Activated naive CD8-positive, alpha-beta T cell treated with anti-CD3 and anti-CD28 coated beads, Interleukin-2, amount 50 U/mL, for 24 hours (primary cell): ENCODE data around the gene ARHGAP24.

Experiments
- ATAC-seq: fragments of 150-1000 bp; cut with Tn5 transposase; one replicate; pipeline ENCODE4 v1.10.0; 2021
- DNase-seq: peaks from one replicate; pipeline ENCODE4 v3.0.0; 2021
- H3K27ac Mint-ChIP-seq: one replicate; pipeline ENCODE4 v1.8.0; 2021; ENCODE audit warnings: mild to moderate bottlenecking, mixed read lengths
- H3K27me3 Mint-ChIP-seq: one replicate; pipeline ENCODE4 v1.8.0; 2021; ENCODE audit warnings: mixed read lengths
- H3K36me3 Mint-ChIP-seq: one replicate; pipeline ENCODE4 v1.8.0; 2021; ENCODE audit warnings: low read depth, mixed read lengths
- H3K4me1 Mint-ChIP-seq: one replicate; pipeline ENCODE4 v1.8.0; 2021; ENCODE audit warnings: mixed read lengths
- H3K4me3 Mint-ChIP-seq: one replicate; pipeline ENCODE4 v1.8.0; 2021; ENCODE audit warnings: mild to moderate bottlenecking, moderate library complexity, mixed read lengths
- H3K9me3 Mint-ChIP-seq: one replicate; pipeline ENCODE4 v1.8.0; 2021; ENCODE audit warnings: mixed read lengths

The ARHGAP24 gene

DNA sequence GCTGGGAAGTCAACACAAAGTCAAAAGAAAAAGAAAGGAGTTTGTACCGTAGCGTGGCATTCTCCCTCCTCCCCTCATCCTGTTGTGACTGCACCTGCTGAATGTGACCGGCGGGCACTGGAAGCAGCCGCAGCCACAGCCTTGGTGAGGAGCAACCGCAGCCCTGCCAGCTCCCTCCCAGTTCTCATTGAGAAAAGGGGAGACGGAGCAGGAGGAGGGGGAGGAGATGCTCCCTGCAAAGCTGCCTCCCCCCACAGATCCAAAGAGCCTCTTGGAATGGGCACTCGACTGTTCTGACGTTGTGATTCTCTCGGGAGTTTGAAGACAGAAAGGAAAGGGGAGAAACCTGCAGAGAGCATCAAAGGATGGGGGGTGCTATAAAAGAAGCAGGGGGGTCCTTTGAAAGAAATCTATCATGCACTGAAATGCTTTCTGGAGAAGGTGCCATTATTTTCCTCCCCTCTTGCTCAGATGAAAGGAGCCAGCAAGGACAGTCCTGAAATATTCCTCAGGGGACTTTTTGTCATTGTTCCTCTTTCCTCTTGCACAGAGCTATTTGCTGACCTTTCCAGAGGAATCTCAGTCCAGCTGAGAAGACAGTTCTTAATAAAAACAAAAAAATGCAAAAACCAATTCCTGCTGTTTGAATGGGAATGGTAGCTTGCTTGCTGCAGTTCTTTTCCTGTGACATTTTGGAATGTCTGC lies 455.2 kb downstream of the ARHGAP24 start:
- ATAC-seq (peak; percentile 33), DNase-seq (no peak)
- no peaks in the 10 kb centered on the region for H3K9me3 Mint-ChIP-seq
- H3K4me1 Mint-ChIP-seq, result peaks cover 12% of the 10 kb centered on the region
- no peaks in the 10 kb centered on the region for H3K36me3 Mint-ChIP-seq
- H3K27me3 Mint-ChIP-seq, result peaks cover 1% of the 10 kb centered on the region
- H3K27ac Mint-ChIP-seq, result no peak overlapping the region
- no peak overlapping the region for H3K4me3 Mint-ChIP-seq

DNA sequence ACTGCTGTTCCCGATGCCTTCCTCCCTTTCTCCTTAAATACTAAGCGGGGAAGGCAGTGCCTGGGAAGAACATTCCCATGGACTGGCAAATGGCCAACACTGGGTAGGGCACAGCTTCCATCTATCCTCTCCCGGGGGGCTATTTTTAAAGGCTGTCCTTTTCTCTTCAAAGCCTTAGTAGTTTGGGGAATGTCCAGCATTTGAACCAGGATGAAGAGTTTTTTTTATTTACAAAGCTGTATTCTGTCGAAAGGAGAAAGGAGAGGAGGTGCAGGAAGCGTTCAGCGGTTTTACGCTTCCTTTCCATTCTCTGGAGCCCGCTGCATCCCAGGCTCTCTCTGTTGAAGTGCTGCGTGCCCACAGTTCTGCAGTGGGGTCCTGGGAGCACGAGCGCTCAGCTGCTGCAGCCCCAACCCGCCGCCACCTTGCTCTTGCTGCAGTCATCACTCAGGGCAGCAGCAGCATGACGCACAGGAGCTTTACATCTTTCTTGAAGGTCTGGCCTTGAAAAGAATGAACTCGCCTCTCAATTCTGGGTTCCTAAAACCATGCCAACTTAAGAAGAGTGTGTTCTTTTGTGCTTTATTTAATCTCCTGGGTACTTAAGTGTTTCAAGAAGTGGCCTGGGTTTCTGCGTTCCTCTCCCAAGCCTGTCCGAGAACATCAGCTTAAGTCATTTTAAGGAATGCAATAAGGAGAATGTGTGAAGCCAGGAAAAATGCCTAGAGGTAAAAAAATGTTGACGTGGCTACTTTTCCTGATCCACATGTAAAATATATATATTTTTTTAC lies 457.7 kb downstream of the ARHGAP24 start:
- ATAC-seq (no peak), DNase-seq (no peak)
- Mint-ChIP-seq H3K4me3 (no peak overlapping the region), H3K9me3 (no peaks in the 10 kb centered on the region), H3K27ac (no peak overlapping the region), H3K27me3 (peaks cover 1% of the 10 kb centered on the region), H3K4me1 (peaks cover 12% of the 10 kb centered on the region), H3K36me3 (no peaks in the 10 kb centered on the region)

DNA sequence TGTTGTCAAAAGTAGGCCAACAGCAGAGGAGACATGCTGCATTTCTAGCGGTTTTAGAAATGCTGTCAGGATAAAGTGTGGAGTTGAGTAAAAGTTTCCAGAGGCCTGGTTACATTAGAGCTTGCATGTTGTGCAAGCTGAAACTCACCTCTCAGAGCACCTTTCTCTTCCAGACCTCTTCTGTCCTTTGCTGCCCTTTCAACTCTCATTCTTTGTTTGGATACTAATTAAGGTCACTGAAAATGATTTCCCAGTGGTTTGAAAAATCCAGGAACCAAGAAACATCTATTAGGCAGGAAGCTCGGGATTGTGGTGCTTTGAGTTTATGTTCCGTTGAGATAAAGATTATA lies 458.3 kb downstream of the ARHGAP24 start:
- no peak overlapping the region for H3K4me3 Mint-ChIP-seq
- H3K9me3 Mint-ChIP-seq, result no peaks in the 10 kb centered on the region
- no peaks in the 10 kb centered on the region for H3K36me3 Mint-ChIP-seq
- peaks cover 12% of the 10 kb centered on the region for H3K4me1 Mint-ChIP-seq
- ATAC-seq (no peak), DNase-seq (no peak)
- no peaks in the 10 kb centered on the region for H3K27me3 Mint-ChIP-seq
- no peak overlapping the region for H3K27ac Mint-ChIP-seq

DNA sequence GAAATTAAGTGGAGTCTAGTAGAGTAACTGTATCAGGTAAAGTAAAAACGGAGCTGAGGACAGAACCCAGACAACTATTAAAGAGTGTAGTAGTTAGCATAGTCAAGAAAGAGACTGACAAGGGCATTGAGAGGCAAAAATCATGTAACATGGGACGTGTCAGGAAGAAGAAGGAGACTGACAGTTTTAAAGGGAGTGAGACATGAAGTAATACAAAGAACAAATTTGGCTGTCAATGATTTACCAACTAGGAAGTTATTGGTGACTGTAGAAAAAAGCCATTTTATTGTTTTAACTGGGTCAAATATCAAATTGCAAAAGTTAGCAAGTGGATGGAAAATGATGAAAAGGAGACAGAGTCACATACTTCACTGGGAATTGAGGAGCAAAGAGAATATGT lies 462.6 kb downstream of the ARHGAP24 start:
- no peak overlapping the region for H3K4me3 Mint-ChIP-seq
- H3K9me3 Mint-ChIP-seq, result no peaks in the 10 kb centered on the region
- H3K27ac Mint-ChIP-seq, result no peak overlapping the region
- no peaks in the 10 kb centered on the region for H3K4me1 Mint-ChIP-seq
- no peak for DNase-seq
- H3K27me3 Mint-ChIP-seq, result no peaks in the 10 kb centered on the region
- no peaks in the 10 kb centered on the region for H3K36me3 Mint-ChIP-seq
- ATAC-seq, result no peak

DNA sequence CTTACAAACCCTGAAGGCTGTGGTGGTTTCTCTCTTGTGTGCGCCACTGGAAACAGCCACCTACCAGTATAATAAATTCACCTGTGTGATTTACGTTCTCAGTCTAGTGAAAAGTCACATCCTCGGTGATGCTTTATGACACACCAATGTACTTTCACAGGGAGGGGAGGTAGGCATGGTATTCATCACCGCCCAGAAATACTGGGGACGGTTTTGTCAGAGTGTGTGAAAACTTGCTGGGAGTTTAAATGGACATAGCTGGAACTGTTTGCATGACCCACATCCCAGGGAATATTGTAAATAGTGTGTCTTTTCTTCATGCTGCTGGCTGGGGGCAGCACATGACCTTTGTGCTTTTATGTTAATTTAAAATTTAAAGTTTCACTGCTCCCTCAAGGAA lies 463.1 kb downstream of the ARHGAP24 start:
- DNase-seq, result no peak
- Mint-ChIP-seq H3K27ac (no peak overlapping the region), H3K27me3 (no peaks in the 10 kb centered on the region), H3K4me3 (no peak overlapping the region), H3K4me1 (no peaks in the 10 kb centered on the region), H3K36me3 (no peaks in the 10 kb centered on the region), H3K9me3 (no peaks in the 10 kb centered on the region)
- no peak for ATAC-seq

DNA sequence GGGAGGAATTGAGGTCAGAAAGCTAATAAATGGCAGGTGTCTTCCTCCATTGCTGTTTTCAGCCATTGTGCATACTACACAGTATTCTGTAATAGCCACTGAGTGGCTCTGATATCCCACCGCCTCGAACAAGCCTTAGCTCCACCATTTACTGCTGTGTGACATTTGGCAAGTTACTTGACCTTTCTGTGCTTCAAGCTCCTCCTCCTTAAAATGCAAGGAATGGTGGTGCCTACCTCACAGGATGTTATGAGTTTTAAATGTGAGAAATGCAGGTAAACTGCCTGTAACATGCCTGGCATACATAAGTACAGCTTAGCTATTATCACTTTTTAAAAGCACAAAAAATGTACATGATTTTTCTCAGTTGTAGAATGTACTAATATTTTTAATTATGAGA lies 464.0 kb downstream of the ARHGAP24 start:
- no peaks in the 10 kb centered on the region for H3K4me1 Mint-ChIP-seq
- ATAC-seq (no peak), DNase-seq (no peak)
- no peaks in the 10 kb centered on the region for H3K9me3 Mint-ChIP-seq
- H3K27ac Mint-ChIP-seq, result no peak overlapping the region
- H3K27me3 Mint-ChIP-seq, result no peaks in the 10 kb centered on the region
- no peaks in the 10 kb centered on the region for H3K36me3 Mint-ChIP-seq
- H3K4me3 Mint-ChIP-seq, result no peak overlapping the region

DNA sequence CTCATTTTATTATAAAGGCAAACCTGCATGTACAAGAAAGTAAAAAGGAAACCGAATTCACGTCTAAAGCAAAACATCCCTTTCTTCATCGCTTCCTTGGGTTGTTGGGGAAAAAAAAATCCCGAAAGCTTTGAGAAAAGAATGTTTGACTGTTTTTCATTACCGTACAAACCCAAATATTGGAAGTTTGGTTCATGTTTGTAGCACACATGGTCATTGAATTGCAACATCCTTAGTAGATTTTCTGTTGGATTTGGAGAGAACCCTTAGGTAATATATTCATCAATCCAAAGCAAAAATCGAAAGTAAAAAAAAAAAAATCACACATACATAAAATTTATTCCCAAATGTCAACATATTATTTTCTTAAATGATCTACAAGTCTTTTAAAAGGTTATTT lies 464.6 kb downstream of the ARHGAP24 start:
- Mint-ChIP-seq H3K27ac (no peak overlapping the region), H3K4me1 (no peaks in the 10 kb centered on the region), H3K36me3 (no peaks in the 10 kb centered on the region), H3K4me3 (no peak overlapping the region), H3K9me3 (no peaks in the 10 kb centered on the region), H3K27me3 (no peaks in the 10 kb centered on the region)
- ATAC-seq, result no peak
- DNase-seq, result no peak

DNA sequence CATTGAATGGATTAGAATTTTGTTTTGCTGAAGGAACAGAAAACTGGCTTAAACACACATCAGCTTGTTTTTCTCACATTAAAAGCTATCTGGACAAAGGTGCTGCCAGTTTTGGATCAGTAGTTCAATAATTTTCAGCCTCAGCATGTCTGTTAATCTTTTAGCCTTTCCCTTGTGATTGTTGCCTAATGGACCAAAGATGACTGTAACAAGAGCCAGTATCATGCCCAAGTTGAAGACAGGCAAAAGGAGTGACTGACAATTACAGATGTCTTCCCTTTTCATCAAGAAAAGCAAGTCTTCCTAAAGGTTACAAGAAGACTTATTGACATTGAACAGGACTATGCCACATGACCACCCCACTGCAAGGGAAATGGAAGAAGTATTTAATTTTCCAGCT lies 465.2 kb downstream of the ARHGAP24 start:
- Mint-ChIP-seq H3K36me3 (no peaks in the 10 kb centered on the region), H3K27ac (no peak overlapping the region), H3K4me1 (no peaks in the 10 kb centered on the region), H3K4me3 (no peak overlapping the region), H3K9me3 (no peaks in the 10 kb centered on the region), H3K27me3 (no peaks in the 10 kb centered on the region)
- ATAC-seq, result no peak
- no peak for DNase-seq

DNA sequence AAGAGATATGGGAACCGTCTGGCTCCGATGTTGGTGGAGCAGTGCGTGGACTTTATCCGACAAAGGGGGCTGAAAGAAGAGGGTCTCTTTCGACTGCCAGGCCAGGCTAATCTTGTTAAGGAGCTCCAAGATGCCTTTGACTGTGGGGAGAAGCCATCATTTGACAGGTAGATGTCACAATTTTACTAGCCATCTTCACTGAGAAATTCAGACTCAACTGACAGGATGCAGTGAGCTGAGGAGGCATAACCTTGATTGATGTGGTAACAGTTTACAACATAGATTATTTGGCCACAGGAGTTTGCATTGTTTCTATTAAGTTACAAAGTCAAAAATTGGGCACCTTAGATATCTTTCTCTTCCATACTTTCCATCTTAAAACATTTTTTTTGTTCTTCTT lies 467.2 kb downstream of the ARHGAP24 start:
- ATAC-seq, result no peak
- H3K27ac Mint-ChIP-seq, result no peak overlapping the region
- no peaks in the 10 kb centered on the region for H3K4me1 Mint-ChIP-seq
- no peaks in the 10 kb centered on the region for H3K27me3 Mint-ChIP-seq
- no peaks in the 10 kb centered on the region for H3K9me3 Mint-ChIP-seq
- H3K4me3 Mint-ChIP-seq, result no peak overlapping the region
- H3K36me3 Mint-ChIP-seq, result no peaks in the 10 kb centered on the region
- DNase-seq, result no peak

DNA sequence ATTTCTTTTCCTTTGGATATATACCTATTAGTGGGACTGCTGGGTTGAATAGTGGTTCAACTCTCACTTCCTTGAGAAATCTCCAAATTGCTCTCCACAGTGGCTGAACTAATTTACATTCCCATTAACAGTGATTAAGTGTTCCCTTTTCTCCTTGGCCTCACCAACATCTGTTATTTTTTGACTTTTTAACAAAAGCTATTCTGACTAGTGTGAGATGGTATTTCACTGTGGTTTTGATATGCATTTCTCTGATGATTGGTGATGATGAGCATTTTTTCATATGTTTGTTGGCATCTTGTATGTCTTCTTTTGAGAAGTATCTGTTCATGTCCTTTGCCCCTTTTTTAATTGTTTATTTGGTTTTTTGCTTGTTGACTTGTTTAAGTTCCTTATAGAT lies 471.9 kb downstream of the ARHGAP24 start:
- Mint-ChIP-seq H3K36me3 (no peaks in the 10 kb centered on the region), H3K27me3 (no peaks in the 10 kb centered on the region), H3K4me1 (no peaks in the 10 kb centered on the region), H3K4me3 (no peak overlapping the region), H3K27ac (no peak overlapping the region), H3K9me3 (no peaks in the 10 kb centered on the region)
- ATAC-seq, result no peak
- DNase-seq, result no peak

DNA sequence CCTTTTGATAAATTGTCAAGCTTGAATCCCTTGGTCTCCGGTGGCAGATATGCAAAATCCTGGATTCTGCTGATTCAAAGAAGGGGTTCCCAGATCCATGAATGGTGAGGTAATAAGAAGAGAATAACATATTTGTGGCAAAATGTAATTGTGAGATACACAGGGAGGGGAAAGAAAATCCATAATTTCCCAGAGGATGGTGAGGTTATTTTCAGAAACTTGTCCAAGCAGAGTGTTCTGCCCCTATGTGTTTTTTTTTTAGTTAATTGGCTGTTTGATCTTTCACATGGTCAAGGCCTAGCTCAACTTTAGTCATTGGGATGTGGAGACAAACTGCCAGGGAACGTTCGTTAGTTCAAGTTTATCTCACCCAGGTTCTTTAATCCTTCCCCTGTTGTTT lies 476.1 kb downstream of the ARHGAP24 start:
- Mint-ChIP-seq H3K4me1 (no peaks in the 10 kb centered on the region), H3K27ac (no peak overlapping the region), H3K9me3 (no peaks in the 10 kb centered on the region), H3K36me3 (no peaks in the 10 kb centered on the region), H3K4me3 (no peak overlapping the region), H3K27me3 (no peaks in the 10 kb centered on the region)
- DNase-seq, result no peak
- ATAC-seq, result no peak

DNA sequence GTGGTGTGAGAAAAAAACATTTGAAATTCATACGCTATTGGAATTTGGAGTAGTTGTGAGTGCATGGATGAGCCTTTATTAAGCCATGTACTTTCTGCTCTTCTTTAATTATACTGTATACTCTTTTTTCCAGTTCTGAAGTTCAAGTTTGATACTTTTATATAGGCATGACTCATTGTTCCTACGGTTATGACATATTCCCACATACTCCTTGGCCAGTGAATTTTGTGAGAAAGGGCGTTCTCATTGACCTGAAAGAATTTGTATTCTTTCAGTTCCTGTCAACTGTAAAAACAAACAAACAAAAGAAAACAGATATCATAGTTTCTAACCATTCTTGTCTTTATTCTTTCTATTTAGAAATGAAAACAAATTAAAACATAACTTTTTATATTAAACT lies 477.6 kb downstream of the ARHGAP24 start:
- Mint-ChIP-seq H3K4me3 (no peak overlapping the region), H3K4me1 (no peaks in the 10 kb centered on the region), H3K36me3 (no peaks in the 10 kb centered on the region), H3K27ac (no peak overlapping the region), H3K9me3 (no peaks in the 10 kb centered on the region), H3K27me3 (no peaks in the 10 kb centered on the region)
- DNase-seq (no peak), ATAC-seq (no peak)

DNA sequence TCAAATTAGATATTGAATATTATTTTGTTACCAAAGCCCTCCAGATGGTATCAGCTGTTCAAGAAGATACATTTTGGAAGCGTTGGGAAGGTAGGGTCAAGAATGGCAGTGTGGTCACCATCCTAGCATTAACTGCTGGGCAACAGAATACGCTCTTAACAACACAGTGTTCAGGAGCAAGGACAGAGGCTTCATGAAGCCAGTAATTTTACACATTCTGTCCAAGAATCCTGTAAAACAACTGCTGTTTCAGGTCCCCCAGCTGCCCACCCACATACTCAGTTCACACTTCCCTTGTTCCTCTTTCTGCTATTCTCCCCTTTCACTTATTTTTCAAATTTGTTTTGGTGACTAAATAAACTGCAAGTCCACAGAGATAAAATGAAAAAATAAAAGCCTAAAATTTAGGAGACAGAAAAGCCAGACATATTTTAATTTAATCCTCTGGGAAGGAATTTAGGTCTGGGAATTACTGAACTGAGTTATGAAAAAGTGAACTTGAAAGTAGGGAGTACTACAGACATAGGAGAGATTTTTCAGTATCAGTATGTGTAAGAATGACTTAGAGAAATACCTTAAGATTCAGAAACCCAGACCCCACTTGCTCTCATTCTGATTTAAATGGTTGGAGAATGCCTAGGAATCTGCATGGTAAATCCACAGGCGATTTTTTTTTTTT lies 478.2 kb downstream of the ARHGAP24 start:
- Mint-ChIP-seq H3K4me1 (no peaks in the 10 kb centered on the region), H3K27me3 (no peaks in the 10 kb centered on the region), H3K27ac (no peak overlapping the region), H3K4me3 (no peak overlapping the region), H3K36me3 (no peaks in the 10 kb centered on the region), H3K9me3 (no peaks in the 10 kb centered on the region)
- DNase-seq (no peak), ATAC-seq (no peak)

DNA sequence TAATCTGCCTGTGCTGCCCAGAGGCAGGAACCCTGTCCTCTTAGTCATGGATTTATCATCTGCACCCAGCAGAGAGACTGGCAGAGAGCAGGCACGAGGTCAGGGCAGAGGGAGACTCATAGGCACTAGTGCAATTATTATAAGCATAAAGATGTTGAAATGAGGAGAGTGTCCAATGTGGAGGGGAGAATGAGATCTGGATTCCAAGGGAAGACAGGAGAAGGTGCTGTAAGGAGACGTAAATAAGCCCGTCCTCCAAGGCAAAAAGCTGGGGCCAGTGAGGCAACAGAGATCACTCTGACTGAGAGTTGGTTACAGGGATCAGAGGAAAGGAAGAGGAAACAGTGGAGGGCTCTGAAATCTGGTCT lies 478.7 kb downstream of the ARHGAP24 start:
- H3K27ac Mint-ChIP-seq, result no peak overlapping the region
- no peaks in the 10 kb centered on the region for H3K4me1 Mint-ChIP-seq
- no peaks in the 10 kb centered on the region for H3K27me3 Mint-ChIP-seq
- H3K36me3 Mint-ChIP-seq, result no peaks in the 10 kb centered on the region
- no peak overlapping the region for H3K4me3 Mint-ChIP-seq
- ATAC-seq (no peak), DNase-seq (no peak)
- H3K9me3 Mint-ChIP-seq, result no peaks in the 10 kb centered on the region

DNA sequence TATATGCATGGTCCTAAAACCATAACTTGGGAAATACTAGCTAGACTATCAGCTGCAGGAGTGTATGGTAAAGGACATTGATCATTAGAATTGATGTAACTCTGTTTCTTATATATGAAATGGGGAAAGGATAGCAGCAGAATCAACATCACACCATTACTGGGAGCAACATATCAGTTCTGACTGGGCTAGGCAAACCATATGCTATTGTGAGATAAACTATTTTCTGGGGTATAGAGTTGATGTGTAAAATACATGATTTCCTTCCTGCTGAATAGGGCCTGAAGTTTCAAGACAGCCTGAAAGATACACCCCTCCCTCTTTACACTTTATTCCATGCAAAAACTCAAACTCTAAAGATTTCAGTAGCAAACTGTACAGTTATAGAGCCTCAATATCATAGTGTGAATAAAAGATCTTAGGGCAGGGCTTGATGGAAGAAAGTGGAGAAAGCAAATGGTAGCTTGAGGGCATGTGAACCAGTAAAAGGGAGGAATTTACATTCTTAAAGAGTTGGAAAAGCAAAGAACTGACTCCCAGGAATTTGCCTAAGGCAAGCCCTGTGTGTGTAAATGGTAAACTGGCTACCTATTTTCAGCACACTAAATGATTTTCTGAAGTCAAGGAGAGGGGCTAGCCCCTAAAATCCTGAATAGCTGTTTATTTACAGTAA lies 480.8 kb downstream of the ARHGAP24 start:
- Mint-ChIP-seq H3K27me3 (no peaks in the 10 kb centered on the region), H3K27ac (no peak overlapping the region), H3K4me3 (no peak overlapping the region), H3K9me3 (no peaks in the 10 kb centered on the region), H3K36me3 (no peaks in the 10 kb centered on the region), H3K4me1 (no peaks in the 10 kb centered on the region)
- ATAC-seq (no peak), DNase-seq (no peak)
